Tibial nerve (tissue), 4 donors: Measurements from ENCODE around the gene TMEM132A.

ENCODE experiments used
- CTCF ChIP-seq, 5 experiments: fragments of 200-600 bp in 3 of 5; fragments of 450-650 bp in 2 of 5; sonication (generic) in 3 of 5; IDR thresholded peaks; one replicate each; pipeline ENCODE4 v1.5.1; 2016 to 2019; ENCODE audit warnings: antibody characterized with exemption in 5 of 5, mild to moderate bottlenecking in 3 of 5, moderate library complexity in 2 of 5
- EP300 ChIP-seq, 2 donors: sonication (generic); formaldehyde crosslinking; IDR thresholded peaks; one replicate each; pipeline ENCODE4 v1.6.1; 2017; ENCODE audit warnings: antibody characterized with exemption in 2 of 2, mild to moderate bottlenecking in 1 of 2
- POLR2A ChIP-seq, 2 donors: fragments of 450-650 bp; IDR thresholded peaks; one replicate each; pipeline ENCODE4 v1.6.1; 2017; ENCODE audit warnings: antibody characterized with exemption in 2 of 2, mild to moderate bottlenecking in 2 of 2, moderate library complexity in 2 of 2

- TF ChIP-seq CTCF (IDR thresholded peaks at IDR 0.05) = no peak
- no peak for TF ChIP-seq POLR2A (IDR thresholded peaks at IDR 0.05)
- TF ChIP-seq EP300 (IDR thresholded peaks at IDR 0.05) = no peak
Measured at GRCh38 chr11:60933416-60934123, 9.3 kb downstream of the TMEM132A start.
